ENCODE measurements around the gene PLA2G4B.

The PLA2G4B gene

DNA sequence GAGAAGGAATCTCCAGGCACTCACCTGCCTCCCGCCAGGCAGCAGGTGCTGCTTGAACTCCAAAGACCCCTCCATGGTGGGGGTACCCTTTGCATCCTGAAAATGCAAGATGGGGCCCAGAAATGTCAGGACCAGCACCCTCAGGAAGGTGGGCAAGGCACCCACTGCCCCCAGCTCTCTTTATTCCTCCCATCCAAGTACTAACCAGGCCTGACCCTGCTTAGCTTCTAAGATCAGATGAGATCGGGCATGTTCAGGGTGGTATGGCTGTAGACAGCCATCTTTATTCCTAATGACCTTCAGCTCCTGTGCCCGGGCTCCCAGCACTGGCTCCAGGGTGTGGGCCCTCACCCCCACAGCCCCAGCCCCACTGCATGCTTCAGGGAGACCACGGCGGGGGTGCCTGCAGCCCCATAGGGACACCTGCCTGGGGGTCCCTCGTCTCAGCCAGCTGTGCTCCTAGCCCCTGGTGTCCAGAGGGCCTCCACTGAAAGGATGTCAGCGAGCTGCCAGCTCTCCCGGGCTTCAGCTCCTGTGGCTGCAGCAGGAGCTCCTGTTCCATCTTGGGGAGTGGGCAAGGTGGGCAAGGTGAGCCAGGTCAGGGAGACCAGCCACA, 13.2 kb downstream of the PLA2G4B start:
- DNase-seq, result no peak

DNA sequence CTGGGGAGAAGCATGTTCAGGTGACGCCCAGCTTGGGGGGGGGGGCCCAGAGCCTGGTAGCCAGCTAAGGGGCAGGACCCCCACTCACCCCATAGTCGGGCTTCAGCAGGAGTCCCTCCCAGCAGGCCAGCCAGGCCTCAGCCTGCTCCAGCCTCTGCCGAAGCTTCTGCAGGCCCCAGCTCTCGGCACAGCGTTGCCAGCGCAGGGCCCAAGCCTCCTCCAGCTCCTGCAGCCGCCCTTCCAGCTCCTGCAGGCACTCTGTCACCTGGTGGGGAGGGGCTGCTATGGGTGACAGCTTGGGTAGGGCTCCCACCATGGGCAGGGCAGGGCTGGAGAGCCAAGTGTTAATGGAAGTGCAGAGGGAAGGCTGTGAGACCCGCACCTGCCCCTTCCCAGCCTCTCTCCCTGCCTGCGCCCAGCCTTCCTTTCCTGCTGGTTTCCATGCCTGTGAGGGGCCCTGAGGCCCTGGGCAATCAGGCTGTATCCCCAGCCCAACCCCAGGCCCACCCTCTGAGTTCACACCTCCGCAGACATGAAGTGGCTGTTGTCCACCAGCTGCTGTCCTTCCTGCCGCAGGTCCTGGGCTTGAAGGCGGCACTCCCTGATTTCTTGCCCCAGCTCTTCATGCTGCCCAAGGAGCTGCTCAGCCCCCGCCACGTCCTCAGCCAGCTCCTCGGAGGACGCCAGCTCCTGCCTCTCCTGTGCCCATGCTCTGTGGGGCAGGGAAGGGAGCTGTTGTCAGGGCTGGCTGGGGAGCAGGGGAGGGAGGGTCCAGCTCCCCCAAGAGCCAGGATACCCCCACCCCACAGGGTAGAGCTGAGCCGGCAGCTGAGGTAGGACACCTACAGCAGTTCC, 14.3 kb downstream of the PLA2G4B start:
- no peak for DNase-seq

GRCh38 chr15:41853831-41854230, 15.2 kb downstream of the PLA2G4B start:
- DNase-seq, result no peak

GRCh38 chr15:41854443-41854842, 15.8 kb downstream of the PLA2G4B start:
- DNase-seq, result no peak

DNA sequence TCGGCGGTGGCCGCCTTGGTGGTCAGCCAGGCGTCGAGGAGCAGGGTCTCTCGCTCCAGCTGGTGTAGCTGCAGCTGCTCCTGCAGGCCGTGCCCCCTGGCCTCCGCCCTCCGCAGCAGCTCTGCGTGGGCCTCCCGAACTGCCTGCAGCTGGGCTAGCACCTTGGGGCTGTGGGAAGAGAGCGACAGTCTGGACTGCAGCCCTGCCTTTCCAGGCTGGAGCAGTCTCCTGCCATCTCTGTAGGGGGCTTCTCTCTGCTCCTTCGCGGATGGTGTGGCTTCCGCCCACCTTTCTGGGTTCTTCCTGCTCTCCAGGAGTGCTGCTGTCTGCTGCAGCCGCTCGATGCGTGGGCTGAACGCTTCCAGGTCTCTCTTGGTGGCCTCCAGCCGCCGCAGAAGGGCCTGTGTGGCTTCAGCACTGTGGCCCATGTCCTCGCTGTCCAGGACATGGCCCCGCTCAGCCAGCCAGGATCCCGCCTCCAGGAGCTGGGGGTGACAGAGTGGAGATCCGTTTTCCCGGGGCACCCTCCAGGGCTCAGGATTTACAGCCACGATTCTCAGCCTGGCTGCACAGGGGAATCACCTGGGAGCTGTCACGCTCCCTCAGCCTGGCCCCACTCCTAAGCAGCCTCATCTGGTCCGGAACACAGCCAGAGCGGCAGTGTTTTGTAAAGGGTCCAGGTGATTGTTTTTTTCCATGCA, 16.8 kb downstream of the PLA2G4B start:
- no peak for DNase-seq

GRCh38 chr15:41856262-41856661, 17.6 kb downstream of the PLA2G4B start:
- DNase-seq, result no peak

DNA sequence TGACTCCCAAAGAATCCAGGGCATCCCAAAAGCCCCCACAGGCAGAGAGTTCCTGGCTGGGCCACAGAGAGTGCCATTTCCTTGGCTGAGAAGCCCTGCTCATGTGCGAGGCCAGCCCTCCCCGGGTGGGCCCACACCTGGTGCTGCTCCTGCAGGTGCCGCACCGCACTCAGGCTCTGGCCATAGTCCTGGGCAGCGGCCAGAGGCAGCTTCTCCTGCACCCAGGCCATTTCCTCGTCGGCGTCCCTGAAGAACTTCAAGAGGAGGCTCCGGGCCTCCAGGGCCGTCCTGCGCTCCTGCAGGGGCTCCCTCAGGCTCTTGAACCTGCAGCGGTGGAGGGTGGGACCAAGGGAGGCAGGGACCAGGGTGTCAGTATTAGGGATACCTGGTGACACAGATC, 18.1 kb downstream of the PLA2G4B start:
- no peak for DNase-seq

DNA sequence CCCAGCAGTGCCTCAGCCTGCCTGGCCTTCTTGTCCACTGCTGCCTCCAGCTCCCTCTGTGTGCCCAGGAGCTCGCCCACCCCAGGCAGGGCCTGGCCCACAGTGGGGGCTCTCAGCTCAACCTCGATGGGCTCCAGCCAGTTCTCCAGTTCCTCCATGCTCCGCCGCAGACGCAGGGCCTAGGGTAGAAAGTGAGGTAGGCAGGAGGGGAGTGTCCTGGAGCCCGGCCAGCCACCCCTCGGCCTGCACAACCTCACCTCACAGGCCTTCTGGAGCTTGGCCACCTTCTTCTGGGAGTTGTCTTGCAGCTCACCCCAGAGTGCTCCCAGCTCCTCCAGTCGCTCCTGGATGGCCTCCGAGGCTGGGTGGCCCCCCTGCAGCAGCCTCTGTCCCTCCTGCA, 18.7 kb downstream of the PLA2G4B start:
- no peak for DNase-seq

GRCh38 chr15:41858756-41859155, 20.1 kb downstream of the PLA2G4B start:
- DNase-seq, result no peak

DNA sequence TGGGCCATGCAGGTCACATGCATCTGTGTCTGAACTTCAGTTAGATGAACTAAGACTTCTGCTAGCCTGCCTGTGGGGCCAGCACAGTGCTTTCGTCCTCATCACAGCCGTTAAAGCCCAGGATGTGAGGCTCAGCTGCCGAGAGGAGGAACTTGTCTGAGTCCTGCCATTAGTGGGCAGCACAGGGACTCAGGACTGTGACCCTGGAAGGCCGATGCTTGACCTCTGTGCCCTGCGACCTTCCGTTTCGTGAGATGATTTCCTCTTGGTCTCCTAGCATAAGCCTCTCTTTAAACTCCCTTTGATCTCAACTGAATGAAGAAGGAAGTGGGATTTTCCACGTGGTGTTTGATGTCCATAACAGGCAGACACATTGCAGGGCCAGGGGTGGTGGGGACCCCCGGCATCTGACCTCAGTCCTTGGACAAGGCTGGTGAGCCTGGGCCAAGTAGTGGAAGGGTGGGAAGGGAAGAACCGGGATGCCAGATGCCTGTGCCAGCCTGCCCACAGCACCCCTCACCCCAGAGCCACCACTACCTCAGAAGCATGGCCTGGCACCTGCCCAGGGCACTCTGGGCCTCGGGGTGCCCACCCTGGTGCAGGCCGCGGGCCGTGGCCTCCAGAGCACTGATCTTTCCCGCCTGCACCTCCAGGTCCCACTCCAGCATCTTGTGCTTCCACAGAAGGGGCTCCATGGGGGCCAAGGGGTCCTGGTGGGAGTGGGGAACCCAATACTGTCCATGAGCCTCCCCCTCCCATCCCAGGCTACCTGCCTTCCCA, 21.6 kb downstream of the PLA2G4B start:
- DNase-seq, result no peak

- no peak for DNase-seq
Observed at GRCh38 chr15:41861736-41862356, 23.2 kb downstream of the PLA2G4B start.

- no peak for DNase-seq
Observed at GRCh38 chr15:41862515-41863116, 24.0 kb downstream of the PLA2G4B start.

DNA sequence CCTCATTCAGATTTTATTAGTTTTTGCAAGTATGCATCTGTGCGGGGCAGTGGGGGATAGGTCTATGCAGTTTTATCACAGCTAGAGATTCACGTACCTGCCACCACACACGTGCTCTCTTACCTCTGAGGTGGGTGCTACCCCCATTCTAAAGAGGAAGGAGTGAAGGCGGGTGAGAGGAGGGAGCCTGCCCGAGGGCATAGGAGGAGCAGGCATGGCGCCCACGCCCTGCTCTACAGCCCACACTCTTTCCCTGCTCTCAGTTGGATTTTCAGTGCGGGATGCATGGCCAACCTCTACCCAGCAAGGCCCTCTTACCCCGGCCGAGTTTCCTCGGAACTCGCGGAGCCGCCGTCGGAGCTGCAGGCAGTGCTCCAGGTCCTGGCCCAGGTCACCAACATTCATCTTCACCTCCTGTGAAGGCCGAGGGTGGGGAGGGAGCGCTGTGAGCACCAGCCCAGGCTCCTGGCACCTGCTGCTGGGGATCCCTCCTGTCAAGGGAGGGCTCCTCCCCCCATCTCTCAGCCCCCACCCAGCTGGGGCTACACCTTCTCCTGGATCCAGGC, 26.9 kb downstream of the PLA2G4B start:
- no peak for DNase-seq

GRCh38 chr15:41866263-41866703, 27.6 kb downstream of the PLA2G4B start:
- no peak for DNase-seq

GRCh38 chr15:41866872-41867579, 28.4 kb downstream of the PLA2G4B start:
- no peak for DNase-seq

GRCh38 chr15:41868321-41868720, 29.7 kb downstream of the PLA2G4B start:
- no peak for DNase-seq

DNA sequence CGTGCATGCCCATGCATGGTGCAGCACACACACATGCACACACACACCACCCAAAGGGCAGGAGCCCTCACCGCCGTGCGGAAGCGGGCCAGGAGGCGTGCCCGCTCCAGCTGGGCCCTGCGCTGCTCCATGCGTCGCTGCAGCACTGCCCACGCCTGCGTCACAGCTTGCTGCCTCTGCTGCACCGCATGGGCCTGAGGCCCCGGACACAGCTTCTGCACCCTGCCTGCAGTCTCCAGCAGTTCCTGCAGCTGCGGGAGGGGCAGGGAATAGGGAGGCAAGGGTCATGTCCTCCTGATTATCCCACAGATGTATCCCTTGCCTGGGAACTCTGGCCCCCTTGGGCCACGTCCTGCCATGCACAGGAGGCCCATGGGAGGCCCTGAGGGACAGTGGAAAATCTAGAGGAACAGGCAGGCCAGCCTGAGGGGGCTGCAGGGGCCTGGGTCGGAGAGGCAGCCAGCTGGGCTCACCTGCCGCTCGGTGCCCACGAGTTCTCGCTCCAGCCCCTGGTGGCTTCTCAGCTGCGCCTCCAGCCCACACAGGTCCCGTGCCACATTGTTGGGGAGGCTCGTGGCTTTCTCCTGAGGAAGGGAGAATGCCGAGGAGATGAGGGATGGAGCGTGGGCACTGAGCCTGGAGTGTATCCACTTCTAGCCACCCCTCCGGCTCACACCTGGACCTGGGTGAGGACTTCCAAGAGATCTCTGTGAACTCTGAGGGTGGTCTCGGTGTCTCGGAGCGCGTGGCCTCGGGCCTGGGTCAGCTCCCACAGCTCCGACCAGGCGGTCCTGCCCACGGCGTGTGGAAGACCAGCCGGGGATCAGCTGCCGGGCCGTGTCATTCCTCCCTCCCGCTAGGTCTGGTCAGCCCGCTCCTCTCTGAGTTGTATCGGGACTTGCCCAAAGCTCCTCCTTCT, 31.4 kb downstream of the PLA2G4B start:
- DNase-seq, result no peak

GRCh38 chr15:41870689-41871081, 32.0 kb downstream of the PLA2G4B start:
- DNase-seq, result no peak

DNA sequence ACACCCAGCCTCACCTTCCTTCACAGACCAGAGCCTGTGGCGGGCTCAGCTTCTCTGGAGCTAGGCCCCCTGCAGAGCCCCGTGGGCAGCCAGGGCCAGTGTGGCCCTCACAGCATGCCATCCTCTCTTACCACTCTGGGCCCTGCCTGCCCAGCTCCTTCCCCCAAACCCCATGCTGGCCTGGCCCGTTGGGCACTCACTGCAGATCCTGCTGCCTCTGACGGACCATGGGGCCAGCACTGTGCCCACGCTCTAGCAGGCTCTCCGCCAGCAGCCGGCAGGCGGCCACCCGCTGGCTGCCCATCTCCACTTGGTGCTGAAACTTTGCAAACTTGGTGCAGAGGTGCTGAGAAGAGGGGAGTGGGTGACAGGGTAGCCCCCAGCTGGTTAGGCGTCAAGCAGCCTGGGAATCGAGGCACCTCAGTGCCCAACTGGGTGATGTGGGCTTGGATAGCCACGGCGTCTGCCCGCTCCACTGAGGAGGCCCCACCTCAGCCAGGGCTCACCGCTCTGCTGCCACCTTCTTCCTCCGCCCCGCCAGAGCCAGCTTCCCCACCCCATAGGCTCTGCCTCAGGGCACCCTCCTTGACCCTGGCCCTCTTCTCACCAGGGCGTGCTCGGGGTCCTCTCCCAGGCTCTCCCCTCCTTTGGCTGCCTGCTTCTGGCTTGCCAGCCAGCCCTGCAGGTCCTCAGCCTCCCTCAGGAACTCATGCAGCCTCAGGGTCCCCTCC, 32.7 kb downstream of the PLA2G4B start:
- DNase-seq, result no peak
